GM21786 (cell line): ENCODE measurements around the gene LRRC23.
"Not testable (repeated sequence)": the region's sequence is repeated elsewhere in the genome, so short reads cannot be mapped to it uniquely, and the experiment has no call there.

Experiments used
- ATAC-seq: cut with Tn5 transposase; IDR thresholded peaks from one replicate; pipeline ENCODE4 v1.9.1; 2021; ENCODE audit not compliant: unreplicated experiment

The LRRC23 gene

GRCh38 chr12:6872073-6873048 lies 32.3 kb upstream of the LRRC23 start:
- no peak for ATAC-seq

GRCh38 chr12:6873094-6874014 lies 31.3 kb upstream of the LRRC23 start, which contains the start of gene SPSB2:
Gene SPSB2 (minus strand): TSS chr12:6873303. CDS start chr12:6872901, 402 bp downstream.
- ATAC-seq = peak; percentile 61

- ATAC-seq = not testable (repeated sequence)
Measured at GRCh38 chr12:6874015-6874368, 30.6 kb upstream of the LRRC23 start.

- ATAC-seq = not testable (repeated sequence)
Measured at GRCh38 chr12:6879824-6880223, 24.8 kb upstream of the LRRC23 start.

DNA sequence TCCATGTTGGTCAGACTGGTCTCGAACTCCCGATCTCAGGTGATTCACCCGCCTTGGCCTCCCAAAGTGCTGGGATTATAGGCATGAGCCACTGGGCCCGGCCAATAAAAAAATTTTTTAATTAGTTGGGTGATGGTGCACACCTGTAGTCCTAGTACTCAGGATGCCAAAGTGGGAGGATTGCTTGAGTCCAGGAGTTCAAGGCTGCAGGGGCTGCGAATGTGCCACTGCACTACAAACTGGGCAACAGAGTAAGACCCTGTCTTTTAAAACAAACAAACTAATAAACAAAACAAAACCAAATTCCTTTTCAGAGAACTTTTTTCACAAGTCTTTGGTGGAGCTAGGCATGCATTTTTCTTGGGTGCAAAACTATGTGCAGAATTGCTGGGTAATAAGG lies 21.4 kb upstream of the LRRC23 start:
- no peak for ATAC-seq

GRCh38 chr12:6883683-6884082 lies 20.9 kb upstream of the LRRC23 start:
- no peak for ATAC-seq

GRCh38 chr12:6884539-6884938 lies 20.1 kb upstream of the LRRC23 start:
- no peak for ATAC-seq

GRCh38 chr12:6886206-6886999 lies 18.2 kb upstream of the LRRC23 start:
- not testable (repeated sequence) for ATAC-seq

GRCh38 chr12:6887460-6887859 lies 17.2 kb upstream of the LRRC23 start:
- ATAC-seq = no peak

- ATAC-seq = no peak
Measured at GRCh38 chr12:6888360-6888759, 16.3 kb upstream of the LRRC23 start.

DNA sequence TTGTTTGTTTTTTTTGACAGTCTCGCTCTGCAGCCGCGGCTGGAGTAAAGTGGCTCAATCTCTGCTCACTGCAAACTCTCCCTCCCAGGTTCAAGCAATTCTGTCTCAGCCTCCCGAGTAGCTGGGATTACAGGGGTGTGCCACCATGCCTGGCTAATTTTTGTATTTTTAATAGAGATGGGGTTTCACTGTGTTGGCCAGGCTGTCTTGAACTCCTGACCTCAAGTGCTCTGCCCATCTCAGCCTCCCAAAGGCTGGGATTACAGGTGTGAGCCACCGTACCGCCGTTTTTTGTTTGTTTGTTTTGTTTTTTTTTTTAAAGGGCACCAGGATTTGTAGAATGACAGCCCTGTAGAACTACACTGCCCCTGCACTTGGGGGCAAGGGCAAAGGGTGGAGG lies 15.8 kb upstream of the LRRC23 start:
- not testable (repeated sequence) for ATAC-seq

DNA sequence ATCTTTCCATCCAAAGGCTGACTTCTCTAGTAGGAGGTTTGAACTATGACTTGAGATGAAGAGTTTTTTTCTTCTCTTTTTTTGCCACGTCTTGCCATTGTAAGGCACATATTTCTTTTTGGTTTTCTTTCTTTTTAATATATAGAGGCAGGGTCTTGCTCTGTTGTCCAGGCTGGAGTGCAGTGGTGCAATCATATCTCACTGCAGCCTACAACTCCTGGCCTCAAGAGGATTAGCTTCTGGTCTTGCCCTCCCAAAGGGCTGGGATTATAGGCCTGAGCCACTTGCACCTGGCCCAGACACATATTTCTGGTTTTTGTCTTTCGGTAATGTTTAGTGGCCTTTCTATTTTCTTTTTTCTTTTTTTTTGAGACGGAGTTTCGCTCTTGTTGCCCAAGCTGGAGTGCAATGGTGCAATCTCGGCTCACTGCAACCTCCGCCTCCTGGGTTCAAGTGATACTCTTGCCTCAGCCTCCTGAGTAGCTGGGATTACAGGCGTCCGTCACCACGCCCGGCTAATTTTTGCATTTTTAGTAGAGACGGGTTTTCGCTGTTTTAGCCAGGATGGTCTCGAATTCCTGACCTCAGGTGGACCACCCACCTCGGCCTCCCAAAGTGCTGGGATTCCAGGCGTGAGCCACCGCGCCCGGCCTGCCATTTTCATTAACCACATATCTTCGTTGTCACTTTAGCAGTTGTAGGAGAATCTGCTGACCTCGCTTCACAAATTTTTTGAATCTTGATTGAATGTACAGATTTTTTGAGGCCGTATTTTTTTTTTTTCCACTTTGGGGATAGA lies 14.6 kb upstream of the LRRC23 start:
- not testable (repeated sequence) for ATAC-seq

GRCh38 chr12:6890789-6891645 lies 13.6 kb upstream of the LRRC23 start:
- peak; percentile 90 for ATAC-seq

GRCh38 chr12:6891646-6892001 lies 13.0 kb upstream of the LRRC23 start:
- ATAC-seq = no peak

- not testable (repeated sequence) for ATAC-seq
Measured at GRCh38 chr12:6892683-6893082, 11.9 kb upstream of the LRRC23 start.

- ATAC-seq = no peak
Measured at GRCh38 chr12:6894321-6894720, 10.3 kb upstream of the LRRC23 start.

GRCh38 chr12:6896846-6897435 lies 7.7 kb upstream of the LRRC23 start:
- no peak for ATAC-seq

- no peak for ATAC-seq
Measured at GRCh38 chr12:6899427-6899826, 5.2 kb upstream of the LRRC23 start.
